ENCODE measurements around the gene MYO5C. TPM values are rescaled to one million over a fixed set of nuclear protein-coding genes. Genes with fewer than 3 reads are reported as not detected.

Gene MYO5C
- total RNA-seq, 1 experiment from 2014 or later: 28.2 TPM

DNA sequence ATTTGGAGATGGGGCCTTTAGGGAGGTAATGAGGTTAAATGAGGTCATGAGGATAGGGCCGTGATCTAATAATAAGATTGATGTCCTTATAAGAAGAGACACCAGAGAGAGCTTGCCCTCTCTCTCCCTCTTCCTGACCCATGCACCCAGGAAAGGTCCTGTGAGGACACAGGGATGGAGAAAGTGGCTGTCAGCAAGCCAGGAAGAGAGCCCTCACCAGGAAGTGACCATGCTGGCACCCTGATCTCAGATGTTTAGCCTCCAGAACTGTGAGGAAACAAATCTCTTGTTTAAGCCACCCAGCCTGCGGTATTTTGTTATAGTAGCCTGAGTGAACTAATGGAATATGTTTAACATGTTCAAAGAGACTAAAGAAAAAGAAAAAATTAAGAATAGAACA lies 89.2 kb downstream of the MYO5C start:
- intact Hi-C loops (cut with micrococcal nuclease; ENCODE audit: unreplicated experiment): no loop called here
- CTCF ChIA-PET: no interaction called here
- BruUV-seq (replicated peaks): no TSS peak

DNA sequence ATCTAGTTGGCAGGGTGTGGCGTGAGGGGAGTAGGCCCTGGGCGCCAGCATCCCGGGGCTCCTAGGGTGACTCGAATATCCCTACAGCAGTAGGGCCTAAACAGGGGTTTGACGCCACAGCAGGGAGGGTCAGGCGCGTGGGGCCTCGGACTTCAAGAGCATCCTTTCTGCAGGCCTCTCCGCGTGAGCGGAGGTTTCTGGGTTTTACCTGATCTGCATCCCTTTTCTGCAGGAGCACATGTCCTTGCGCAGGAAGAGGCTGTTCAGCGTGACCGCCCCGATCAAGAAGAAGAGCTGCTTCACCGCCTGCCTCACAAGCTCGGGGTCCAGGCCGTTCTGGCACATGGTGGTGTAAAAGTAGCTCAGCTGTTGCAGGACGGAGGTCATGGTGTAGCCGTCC lies 90.9 kb downstream of the MYO5C start:
- POLR2A ChIA-PET: no interaction called here
- TF ChIP-seq, protein P1, sequence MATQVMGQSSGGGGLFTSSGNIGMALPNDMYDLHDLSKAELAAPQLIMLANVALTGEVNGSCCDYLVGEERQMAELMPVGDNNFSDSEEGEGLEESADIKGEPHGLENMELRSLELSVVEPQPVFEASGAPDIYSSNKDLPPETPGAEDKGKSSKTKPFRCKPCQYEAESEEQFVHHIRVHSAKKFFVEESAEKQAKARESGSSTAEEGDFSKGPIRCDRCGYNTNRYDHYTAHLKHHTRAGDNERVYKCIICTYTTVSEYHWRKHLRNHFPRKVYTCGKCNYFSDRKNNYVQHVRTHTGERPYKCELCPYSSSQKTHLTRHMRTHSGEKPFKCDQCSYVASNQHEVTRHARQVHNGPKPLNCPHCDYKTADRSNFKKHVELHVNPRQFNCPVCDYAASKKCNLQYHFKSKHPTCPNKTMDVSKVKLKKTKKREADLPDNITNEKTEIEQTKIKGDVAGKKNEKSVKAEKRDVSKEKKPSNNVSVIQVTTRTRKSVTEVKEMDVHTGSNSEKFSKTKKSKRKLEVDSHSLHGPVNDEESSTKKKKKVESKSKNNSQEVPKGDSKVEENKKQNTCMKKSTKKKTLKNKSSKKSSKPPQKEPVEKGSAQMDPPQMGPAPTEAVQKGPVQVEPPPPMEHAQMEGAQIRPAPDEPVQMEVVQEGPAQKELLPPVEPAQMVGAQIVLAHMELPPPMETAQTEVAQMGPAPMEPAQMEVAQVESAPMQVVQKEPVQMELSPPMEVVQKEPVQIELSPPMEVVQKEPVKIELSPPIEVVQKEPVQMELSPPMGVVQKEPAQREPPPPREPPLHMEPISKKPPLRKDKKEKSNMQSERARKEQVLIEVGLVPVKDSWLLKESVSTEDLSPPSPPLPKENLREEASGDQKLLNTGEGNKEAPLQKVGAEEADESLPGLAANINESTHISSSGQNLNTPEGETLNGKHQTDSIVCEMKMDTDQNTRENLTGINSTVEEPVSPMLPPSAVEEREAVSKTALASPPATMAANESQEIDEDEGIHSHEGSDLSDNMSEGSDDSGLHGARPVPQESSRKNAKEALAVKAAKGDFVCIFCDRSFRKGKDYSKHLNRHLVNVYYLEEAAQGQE (IDR thresholded peaks at IDR 0.05; ENCODE audit: insufficient read depth in 1 of 2, low read depth in 2 of 2, low read length in 1 of 2): no peak
- TF ChIP-seq TCF7L2 (IDR thresholded peaks at IDR 0.05; ENCODE audit: low read depth, low read length) (no peak), POLR2AphosphoS5 (IDR thresholded peaks at IDR 0.05; ENCODE audit: low read depth, low read length) (no peak), SIN3A (IDR thresholded peaks at IDR 0.05; ENCODE audit: borderline replicate concordance, insufficient read depth, low read depth, low read length) (no peak)
- TF ChIP-seq, protein P2, sequence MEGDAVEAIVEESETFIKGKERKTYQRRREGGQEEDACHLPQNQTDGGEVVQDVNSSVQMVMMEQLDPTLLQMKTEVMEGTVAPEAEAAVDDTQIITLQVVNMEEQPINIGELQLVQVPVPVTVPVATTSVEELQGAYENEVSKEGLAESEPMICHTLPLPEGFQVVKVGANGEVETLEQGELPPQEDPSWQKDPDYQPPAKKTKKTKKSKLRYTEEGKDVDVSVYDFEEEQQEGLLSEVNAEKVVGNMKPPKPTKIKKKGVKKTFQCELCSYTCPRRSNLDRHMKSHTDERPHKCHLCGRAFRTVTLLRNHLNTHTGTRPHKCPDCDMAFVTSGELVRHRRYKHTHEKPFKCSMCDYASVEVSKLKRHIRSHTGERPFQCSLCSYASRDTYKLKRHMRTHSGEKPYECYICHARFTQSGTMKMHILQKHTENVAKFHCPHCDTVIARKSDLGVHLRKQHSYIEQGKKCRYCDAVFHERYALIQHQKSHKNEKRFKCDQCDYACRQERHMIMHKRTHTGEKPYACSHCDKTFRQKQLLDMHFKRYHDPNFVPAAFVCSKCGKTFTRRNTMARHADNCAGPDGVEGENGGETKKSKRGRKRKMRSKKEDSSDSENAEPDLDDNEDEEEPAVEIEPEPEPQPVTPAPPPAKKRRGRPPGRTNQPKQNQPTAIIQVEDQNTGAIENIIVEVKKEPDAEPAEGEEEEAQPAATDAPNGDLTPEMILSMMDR (IDR thresholded peaks at IDR 0.05): no peak
- Histone ChIP-seq H3K9me3 (ENCODE audit: control insufficient read depth, insufficient read depth, low read depth, low read length) (no peaks in the 10 kb centered on the region), H3K4me1 (ENCODE audit: control insufficient read depth, insufficient read depth, low read length) (no peaks in the 10 kb centered on the region), H3K36me3 (ENCODE audit: control insufficient read depth, insufficient read depth, low read length) (peaks cover 4% of the 10 kb centered on the region; the same call in 1 of the 2 replicates), H3K4me3 (ENCODE audit: low read depth in 2 of 2, low read length in 2 of 2) (no peak overlapping the region), H3K27me3 (ENCODE audit: control insufficient read depth, insufficient read depth, low read length) (no peaks in the 10 kb centered on the region), H3K27ac (ENCODE audit: low read length) (no peak overlapping the region)
- intact Hi-C loops (cut with micrococcal nuclease; ENCODE audit: unreplicated experiment) (no loop called here), in situ Hi-C loops (cut with HindIII; ENCODE audit: low pct_unique_long_range_greater_than_20kb, low sequenced_read_pairs) (no loop called here)
- DNase-seq (ENCODE audit: low read depth, low spot score) (no peak), ATAC-seq (no peak)
- BruUV-seq (replicated peaks): no TSS peak
- CTCF ChIA-PET: no interaction called here

More for the DNA sequence above, 89.2 kb downstream of the MYO5C start:
- no peak overlapping the region for H3K27ac ChIP-seq (ENCODE audit: low read length)
- ATAC-seq: no peak
- POLR2A ChIA-PET: no interaction called here
- in situ Hi-C loops (cut with HindIII; ENCODE audit: low pct_unique_long_range_greater_than_20kb, low sequenced_read_pairs): no loop called here
- H3K4me3 ChIP-seq (ENCODE audit: low read depth in 2 of 2, low read length in 2 of 2): no peak overlapping the region
- H3K9me3 ChIP-seq (ENCODE audit: control insufficient read depth, insufficient read depth, low read depth, low read length): no peaks in the 10 kb centered on the region
- no peaks in the 10 kb centered on the region for H3K4me1 ChIP-seq (ENCODE audit: control insufficient read depth, insufficient read depth, low read length)
- peaks cover 4% of the 10 kb centered on the region; the same call in 1 of the 2 replicates for H3K36me3 ChIP-seq (ENCODE audit: control insufficient read depth, insufficient read depth, low read length)
- no peak for DNase-seq (ENCODE audit: low read depth, low spot score)
- TF ChIP-seq, protein P2 (IDR thresholded peaks at IDR 0.05): no peak
- TF ChIP-seq POLR2AphosphoS5 (IDR thresholded peaks at IDR 0.05; ENCODE audit: low read depth, low read length) (no peak), SIN3A (IDR thresholded peaks at IDR 0.05; ENCODE audit: borderline replicate concordance, insufficient read depth, low read depth, low read length) (no peak), TCF7L2 (IDR thresholded peaks at IDR 0.05; ENCODE audit: low read depth, low read length) (no peak)
- H3K27me3 ChIP-seq (ENCODE audit: control insufficient read depth, insufficient read depth, low read length): no peaks in the 10 kb centered on the region

All from Panc1 (cell line).